Measurements from ENCODE around the gene CNGA1.
"Not testable (repeated sequence)": the region's sequence is repeated elsewhere in the genome, so short reads cannot be mapped to it uniquely, and the experiment has no call there.

CNGA1 gene

GRCh38 chr4:47972721-47973120 lies 43.8 kb downstream of the CNGA1 start:
- no peak for DNase-seq (ENCODE audit: low read depth in 3 of 3)

GRCh38 chr4:47972181-47972580 lies 44.3 kb downstream of the CNGA1 start:
- DNase-seq (ENCODE audit: low read depth in 3 of 3) = no peak

GRCh38 chr4:47968847-47969246 lies 47.6 kb downstream of the CNGA1 start:
- DNase-seq (ENCODE audit: low read depth in 3 of 3) = no peak

- no peak for DNase-seq (ENCODE audit: low read depth in 3 of 3)
These were observed 61.8 kb downstream of the CNGA1 start for GRCh38 chr4:47954677-47955076.

GRCh38 chr4:47954245-47954644 lies 62.2 kb downstream of the CNGA1 start:
- DNase-seq (ENCODE audit: low read depth in 3 of 3) = no peak

- DNase-seq (ENCODE audit: low read depth in 3 of 3) = no peak
These were observed 70.4 kb downstream of the CNGA1 start for GRCh38 chr4:47945930-47946726.

- no peak for DNase-seq (ENCODE audit: low read depth in 3 of 3)
These were observed 74.2 kb downstream of the CNGA1 start for GRCh38 chr4:47942081-47942819.

GRCh38 chr4:47939456-47939855 lies 77.0 kb downstream of the CNGA1 start:
- no peak for DNase-seq (ENCODE audit: low read depth in 3 of 3)

GRCh38 chr4:47936336-47936735 lies 80.1 kb downstream of the CNGA1 start:
- no peak for DNase-seq (ENCODE audit: low read depth in 3 of 3)

- DNase-seq (ENCODE audit: low read depth in 3 of 3) = no peak
These were observed 82.6 kb downstream of the CNGA1 start for GRCh38 chr4:47933840-47934239.

- no peak for DNase-seq (ENCODE audit: low read depth in 3 of 3)
These were observed 85.3 kb downstream of the CNGA1 start for GRCh38 chr4:47930971-47931804.

- no peak for DNase-seq (ENCODE audit: low read depth in 3 of 3)
These were observed 86.7 kb downstream of the CNGA1 start for GRCh38 chr4:47929682-47930201.

GRCh38 chr4:47926667-47927258 lies 89.7 kb downstream of the CNGA1 start:
- peak; percentile 19 to 64 (median 19) for DNase-seq (ENCODE audit: low read depth in 3 of 3)

GRCh38 chr4:47923261-47923608 lies 93.2 kb downstream of the CNGA1 start:
- DNase-seq (ENCODE audit: low read depth in 3 of 3) = not testable (repeated sequence)

- not testable (repeated sequence) for DNase-seq (ENCODE audit: low read depth in 3 of 3)
These were observed 93.8 kb downstream of the CNGA1 start for GRCh38 chr4:47922436-47923260.

- not testable (repeated sequence) for DNase-seq (ENCODE audit: low read depth in 3 of 3)
These were observed 99.3 kb downstream of the CNGA1 start for GRCh38 chr4:47917163-47917562.

GRCh38 chr4:47915378-47915777 lies 101.1 kb downstream of the CNGA1 start:
- DNase-seq (ENCODE audit: low read depth in 3 of 3) = no peak

GRCh38 chr4:47914926-47915237 lies 101.6 kb downstream of the CNGA1 start:
- no peak for DNase-seq (ENCODE audit: low read depth in 3 of 3)

GRCh38 chr4:47914220-47914925 lies 102.1 kb downstream of the CNGA1 start, which contains the start of gene NFXL1:
TSS of gene NFXL1 (minus strand) at chr4:47914583. CDS start at chr4:47914203, 380 bp downstream.
- DNase-seq (ENCODE audit: low read depth in 3 of 3) = peak; percentile 94 to 95 (median 94)

GRCh38 chr4:47913861-47914219 lies 102.6 kb downstream of the CNGA1 start:
- peak in 2 of 3 donors; percentile 9 to 24 for DNase-seq (ENCODE audit: low read depth in 3 of 3)
